Gastroesophageal sphincter (tissue), 3 donors: ENCODE measurements around the gene TMEM120B.

Experiments used
- CTCF ChIP-seq, 4 experiments: fragments of 200-600 bp in 2 of 4; fragments of 450-650 bp in 2 of 4; sonication (generic) in 1 of 4; IDR thresholded peaks; one replicate each; pipeline ENCODE4 v1.5.1; 2017 to 2019; ENCODE audit warnings: antibody characterized with exemption in 4 of 4, mild to moderate bottlenecking in 2 of 4, moderate library complexity in 2 of 4
- POLR2A ChIP-seq, 2 donors: fragments of 450-650 bp; IDR thresholded peaks; one replicate each; pipeline ENCODE4 v1.6.1; 2017; ENCODE audit warnings: antibody characterized with exemption in 2 of 2, mild to moderate bottlenecking in 2 of 2, moderate library complexity in 1 of 2
- POLR2AphosphoS5 ChIP-seq: sonication (generic); formaldehyde crosslinking; IDR thresholded peaks from one replicate; pipeline ENCODE4 v1.6.1; 2017; ENCODE audit warnings: antibody characterized with exemption

- TF ChIP-seq POLR2AphosphoS5 (no peak), CTCF (IDR thresholded peaks at IDR 0.05) (no peak), POLR2A (IDR thresholded peaks at IDR 0.05) (no peak)
Observed at GRCh38 chr12:121775501-121775900, 62.9 kb downstream of the TMEM120B start.
